ENCODE measurements around the gene TBC1D14.
A peak's percentile ranks its signal among the peaks of the same experiment; 100 is the strongest.

Gene TBC1D14, protein sequence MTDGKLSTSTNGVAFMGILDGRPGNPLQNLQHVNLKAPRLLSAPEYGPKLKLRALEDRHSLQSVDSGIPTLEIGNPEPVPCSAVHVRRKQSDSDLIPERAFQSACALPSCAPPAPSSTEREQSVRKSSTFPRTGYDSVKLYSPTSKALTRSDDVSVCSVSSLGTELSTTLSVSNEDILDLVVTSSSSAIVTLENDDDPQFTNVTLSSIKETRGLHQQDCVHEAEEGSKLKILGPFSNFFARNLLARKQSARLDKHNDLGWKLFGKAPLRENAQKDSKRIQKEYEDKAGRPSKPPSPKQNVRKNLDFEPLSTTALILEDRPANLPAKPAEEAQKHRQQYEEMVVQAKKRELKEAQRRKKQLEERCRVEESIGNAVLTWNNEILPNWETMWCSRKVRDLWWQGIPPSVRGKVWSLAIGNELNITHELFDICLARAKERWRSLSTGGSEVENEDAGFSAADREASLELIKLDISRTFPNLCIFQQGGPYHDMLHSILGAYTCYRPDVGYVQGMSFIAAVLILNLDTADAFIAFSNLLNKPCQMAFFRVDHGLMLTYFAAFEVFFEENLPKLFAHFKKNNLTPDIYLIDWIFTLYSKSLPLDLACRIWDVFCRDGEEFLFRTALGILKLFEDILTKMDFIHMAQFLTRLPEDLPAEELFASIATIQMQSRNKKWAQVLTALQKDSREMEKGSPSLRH

DNA sequence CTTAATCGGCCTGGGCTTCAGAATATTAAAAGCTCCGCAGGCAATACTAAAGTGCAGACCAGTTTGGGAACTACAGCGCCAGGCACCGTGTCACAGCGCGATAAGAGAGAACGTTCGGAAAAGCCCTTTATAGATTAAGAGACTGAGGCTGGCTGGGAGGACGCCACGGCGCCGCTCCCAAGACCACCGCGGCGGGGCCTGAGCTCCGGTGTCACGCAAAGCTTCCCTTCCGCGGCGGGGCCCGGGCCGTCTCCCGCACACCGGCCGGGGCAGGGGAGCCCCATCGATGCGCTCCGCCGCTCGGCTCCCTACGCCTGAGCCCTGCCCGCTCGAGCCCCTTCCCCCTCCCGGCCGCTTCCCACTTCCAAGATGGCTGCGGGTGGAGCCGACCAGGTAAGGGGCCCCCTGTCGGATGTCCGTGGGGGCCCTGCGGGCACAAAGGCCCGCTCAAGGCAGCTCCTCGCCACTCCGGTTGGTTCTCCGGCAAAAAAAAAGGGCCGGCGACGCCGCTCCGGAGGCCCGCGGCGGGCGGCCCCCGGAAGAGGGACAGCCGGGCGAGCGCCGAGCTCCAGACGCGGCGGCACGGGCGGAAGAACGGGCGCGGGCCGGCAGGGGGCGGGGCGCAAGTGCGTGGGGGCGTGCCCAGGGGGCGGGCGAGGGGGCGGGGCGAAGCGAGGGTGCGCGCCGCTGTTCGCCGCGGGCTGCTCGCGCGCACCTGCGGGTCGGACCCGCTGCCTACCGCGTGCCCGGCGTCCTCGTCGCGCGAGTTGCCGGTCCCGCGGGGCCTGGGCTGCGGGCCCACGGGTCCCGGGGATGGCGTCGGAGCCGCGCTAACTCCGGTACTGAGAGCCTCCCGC lies at the start of gene TBC1D14:
TSS of gene TBC1D14 (plus strand) at position 714 of the 857 bp plus-strand sequence. CDS start 13,564 bp downstream, outside the sequence.
- peak in 1 of 2 experiments; percentile 62 for DNase-seq

DNA sequence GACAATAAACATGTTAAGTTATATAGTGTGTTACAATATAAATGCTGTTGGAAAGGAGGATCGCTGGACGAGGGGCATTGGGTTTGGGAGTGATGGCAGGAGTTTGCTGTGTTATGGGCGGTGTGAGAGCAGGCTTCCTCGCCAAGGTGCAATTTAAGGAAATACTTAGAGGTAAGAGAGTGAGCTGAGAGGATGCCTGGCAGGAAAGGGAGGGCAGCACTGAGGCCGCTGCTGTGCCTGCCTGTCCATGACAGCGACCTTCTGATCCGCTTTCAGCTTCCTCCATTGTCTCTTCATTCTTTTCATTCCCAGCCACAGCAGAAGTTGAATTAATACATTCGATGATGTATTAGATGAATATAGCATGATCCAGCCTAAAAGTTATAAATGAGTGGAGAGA lies 41.2 kb upstream of the TBC1D14 start:
- DNase-seq: no peak

DNA sequence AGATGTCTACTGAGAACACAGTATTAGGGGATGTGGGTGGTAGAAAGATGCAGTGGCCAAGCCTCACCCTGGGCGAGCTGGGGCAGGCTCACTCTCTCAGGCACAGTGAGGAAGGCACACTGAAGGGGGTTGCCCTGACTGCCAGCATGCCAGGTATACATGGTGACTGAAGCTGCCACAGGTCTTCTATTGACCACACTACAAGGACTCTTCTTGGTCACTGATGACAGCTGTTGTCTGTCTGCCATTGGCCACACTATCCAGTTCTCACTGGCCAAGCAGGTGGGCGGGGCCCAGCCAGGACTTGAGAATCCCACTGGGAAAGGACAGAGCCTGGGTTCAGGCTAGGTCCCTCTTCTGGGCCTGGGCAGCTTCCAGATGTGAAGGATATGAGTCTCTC lies 39.7 kb upstream of the TBC1D14 start:
- no peak for DNase-seq

DNA sequence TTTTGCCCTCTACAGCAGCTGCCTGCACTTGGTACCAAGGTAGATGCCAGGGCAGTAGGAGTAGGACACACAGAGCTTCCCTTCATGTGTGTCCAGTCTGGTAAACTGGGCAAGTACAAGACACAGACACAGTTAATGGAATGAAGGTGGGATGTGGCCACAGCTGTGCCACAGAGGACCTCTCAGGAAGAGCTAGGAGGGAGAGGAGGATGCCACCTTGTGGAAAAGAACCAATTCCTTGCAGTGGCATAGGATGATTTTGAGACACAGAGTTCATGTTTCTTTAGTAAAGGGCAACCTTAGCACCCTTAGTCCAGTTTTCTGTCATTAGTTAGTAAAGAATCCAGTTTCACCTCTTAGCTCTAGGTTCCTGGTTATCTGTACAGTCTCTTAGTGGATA lies 36.3 kb upstream of the TBC1D14 start:
- DNase-seq: no peak

DNA sequence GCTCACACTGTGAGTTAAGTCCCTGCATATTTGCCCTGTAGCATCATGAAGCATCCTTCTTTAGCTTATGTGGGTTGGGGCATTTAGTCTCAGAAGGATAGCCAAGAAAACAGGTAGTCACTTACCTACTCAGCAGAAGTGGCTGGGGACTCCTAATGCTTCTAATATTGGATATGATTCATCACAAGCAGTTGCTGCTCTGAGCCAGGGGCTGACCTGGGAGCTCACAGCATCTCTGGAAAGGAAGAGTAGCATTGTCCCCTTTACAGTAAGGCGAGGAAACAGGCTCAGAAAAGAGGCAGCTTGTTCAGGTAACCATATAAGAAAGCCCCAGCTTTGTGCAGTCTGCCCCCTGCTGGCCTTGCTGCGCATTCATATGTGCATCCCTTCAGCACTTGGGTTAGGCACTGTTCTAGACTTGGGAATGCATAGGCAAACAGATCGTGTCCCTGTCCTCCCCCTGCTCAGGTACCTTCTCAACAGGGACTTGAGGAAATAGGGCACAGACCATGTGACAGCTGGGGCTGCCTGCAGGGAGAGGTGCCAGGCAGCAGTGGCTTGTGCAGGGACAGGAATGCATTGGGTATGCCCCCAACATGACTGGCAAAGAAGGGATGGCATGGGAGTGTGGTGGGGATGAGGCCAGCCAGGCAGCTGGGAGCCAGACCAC lies 35.7 kb upstream of the TBC1D14 start:
- DNase-seq: no peak

DNA sequence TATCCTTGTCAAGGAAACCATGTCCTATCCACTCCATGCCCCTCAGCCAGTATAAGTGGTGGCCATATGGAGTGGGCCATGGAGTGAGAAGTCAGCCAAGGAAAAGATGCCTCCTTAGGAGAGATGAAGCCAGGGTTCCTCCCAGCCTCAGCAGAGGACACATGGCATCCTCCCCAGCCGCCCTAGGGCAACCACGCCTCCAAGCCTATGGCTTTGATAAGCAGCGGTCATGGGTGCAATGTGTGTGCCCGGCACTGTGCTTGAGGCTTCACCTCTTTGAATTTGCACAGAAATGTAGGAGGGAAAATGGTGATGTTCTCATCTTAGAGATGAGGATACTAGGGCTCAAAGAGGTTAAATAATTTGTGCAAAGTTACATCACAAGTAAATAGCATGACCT lies 34.6 kb upstream of the TBC1D14 start:
- no peak for DNase-seq

DNA sequence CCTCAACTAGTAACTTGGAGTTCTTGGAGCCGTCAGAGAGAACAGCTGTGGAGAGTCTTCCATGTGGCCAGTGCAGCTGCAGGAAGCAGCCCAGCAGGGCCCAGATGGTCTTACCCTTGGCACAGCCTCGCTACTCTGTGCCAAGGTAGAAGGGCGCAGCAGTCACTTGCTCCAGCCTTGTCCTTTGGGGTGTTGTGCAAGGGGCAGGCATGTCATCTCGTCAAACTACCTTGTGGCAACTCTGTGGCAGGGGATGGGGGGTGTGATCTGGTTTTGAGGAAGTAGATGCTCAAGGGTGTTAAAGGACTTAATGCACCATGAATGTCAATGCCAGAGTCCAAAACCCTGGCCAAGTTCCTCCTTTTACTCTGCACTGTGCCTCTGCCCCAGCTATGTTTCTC lies 34.2 kb upstream of the TBC1D14 start:
- no peak for DNase-seq

DNA sequence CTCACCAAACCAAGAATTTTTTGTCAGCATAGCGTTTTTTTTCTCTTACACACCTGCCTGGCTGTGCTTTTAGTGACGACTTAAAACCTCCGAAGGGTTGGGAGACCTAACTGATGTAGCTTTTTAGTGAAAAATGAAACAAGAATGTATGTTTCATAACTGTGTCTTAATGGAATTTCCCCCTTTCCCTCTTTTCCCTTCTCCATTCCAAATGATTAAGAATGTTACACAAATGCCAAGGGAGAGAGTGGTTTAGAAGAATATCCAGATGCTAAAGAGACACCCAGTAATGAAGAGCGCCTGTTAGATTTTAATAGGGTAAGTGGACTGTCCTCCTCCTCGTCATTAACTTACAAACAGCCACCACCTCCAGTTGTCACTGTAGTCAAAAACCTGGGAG lies 33.2 kb upstream of the TBC1D14 start:
- no peak for DNase-seq

DNA sequence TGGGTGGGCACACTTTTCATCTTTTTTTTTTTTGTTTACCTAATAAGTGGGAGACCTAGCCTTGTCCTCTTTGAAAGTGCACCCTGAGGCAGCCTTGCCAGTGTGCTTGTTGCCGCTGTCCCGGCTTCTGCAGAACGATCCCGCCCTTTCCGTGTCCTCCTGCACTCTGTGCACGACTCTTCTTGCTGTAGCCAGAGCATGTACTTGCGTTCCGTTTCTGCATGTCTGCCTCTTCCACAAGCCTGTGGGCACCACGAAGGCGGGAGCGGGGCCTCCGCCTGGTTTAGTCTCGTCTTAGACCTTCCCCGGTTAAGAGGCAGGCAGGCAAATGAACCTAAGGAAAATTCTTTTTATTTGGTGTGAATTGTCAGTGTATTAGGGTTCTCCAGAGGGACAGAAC lies 32.6 kb upstream of the TBC1D14 start:
- DNase-seq: no peak

DNA sequence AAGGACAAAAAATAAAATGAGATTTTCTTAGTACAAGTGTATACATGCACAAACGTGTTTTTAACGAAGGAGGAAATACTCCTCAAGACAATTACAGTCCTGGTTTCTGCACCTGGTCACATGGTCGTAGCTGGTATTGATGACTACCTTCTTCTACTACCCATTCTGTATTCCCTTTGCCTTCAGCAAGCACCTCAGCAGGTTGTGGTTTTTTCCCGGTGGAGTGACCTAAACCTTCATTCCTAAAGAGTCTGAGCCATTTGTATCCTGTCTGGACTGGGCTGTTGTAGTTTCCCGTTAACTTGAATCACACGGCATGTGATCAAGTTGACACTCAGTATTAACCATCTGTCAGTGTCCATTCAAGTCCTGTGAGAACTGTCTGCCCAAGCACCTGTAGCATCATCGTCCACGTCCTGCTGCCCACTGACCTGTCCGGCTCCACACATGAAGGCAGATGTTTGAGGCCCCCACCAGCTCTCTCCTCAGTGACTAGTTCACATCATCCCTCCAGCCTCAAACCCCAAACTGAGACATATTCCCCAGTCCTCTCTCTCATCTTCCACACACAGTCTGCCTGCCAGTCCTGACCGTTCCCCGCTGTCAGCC lies 31.1 kb upstream of the TBC1D14 start:
- DNase-seq: no peak

DNA sequence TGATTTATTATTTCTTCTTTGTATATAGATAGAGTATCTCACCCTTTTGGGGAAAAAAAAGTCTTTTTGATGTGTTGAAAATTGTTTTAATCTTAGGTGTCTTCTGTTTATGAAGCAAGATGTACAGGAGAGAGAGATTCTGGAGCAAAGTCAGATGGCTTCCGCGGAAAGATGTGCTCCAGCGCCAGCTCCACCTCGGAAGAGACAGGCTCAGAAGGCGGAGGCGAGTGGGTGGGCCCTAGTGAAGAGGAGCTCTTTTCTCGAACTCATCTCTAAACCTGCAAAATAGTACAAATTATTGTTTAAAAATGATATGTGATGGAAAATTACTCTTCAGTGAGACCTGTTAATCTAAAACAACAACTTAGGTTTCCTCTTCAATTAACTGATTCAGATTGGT lies 28.9 kb upstream of the TBC1D14 start:
- DNase-seq: no peak

DNA sequence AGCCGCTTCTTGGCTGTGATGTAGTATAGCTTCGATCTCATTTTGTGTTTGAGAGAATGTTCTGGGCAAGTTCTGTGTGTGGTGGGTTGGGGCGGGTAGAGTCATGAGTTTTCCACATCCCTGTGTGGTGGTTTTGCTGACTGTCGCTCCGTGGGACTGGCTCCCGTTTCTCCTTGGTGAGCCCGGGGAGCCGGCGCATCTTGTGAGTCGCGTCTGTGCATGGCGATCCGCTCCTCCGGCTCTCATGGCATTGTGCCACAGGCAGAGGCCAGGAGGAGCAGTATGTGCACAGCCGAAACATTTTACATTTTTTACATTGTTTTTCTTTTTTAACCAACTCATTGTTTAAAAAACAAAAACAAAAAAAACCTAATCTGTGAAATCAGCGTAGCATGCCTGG lies 27.7 kb upstream of the TBC1D14 start:
- DNase-seq: no peak

DNA sequence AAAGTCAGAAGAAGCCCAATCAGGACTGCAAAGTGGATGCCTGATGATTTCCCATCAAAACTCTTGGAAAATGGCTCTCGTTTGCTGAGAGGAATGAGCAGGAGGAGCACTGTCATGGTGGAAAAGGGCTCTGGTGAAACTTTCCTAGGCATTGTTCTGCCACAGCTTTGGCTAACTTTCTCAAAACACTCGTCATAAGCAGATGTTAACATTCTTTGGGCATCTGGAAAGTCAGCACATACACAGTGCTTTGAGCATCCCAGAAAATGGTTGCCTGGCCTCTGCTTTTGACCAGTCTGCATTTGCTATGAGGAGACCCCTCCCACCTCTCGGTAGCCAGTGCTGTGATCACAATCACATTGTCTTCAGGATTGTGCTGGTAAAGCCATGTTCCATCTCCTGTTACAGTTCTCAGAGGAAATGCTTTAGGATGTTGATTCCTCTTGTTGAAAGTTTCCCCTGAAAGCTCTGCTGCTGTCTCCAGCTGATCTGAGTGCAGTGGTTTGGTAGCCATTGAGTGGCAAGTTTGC lies 25.2 kb upstream of the TBC1D14 start:
- no peak for DNase-seq

DNA sequence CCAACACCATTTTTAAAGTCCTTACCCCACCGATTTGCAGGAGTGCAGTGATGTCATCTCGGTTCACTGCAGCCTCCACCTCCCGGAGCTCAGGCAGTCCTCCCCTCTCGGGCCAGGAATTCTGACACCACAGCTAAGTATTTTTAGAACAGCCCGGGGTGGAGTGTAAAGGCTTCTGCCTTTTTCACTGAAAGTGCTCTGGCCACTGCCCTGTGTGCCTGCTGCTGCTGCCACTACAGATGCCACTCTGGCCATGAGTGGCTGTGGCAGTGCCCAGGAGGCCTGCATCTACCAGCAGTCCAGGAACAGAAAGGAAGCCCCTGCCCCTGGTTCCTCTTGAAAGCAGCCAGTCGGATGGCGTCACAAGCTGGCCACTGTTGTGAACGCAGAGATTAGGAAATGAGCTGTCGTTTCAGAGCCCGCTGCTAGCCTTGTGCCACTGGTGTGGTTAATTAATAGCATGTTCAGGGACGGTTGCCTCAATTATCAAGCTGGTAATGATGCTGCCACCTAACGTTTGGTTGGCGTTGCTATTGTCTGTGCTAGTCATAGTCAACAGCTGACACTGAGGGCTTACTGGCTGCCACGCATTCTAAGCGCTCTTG lies 23.6 kb upstream of the TBC1D14 start:
- peak in 1 of 2 experiments; percentile 63 for DNase-seq

DNA sequence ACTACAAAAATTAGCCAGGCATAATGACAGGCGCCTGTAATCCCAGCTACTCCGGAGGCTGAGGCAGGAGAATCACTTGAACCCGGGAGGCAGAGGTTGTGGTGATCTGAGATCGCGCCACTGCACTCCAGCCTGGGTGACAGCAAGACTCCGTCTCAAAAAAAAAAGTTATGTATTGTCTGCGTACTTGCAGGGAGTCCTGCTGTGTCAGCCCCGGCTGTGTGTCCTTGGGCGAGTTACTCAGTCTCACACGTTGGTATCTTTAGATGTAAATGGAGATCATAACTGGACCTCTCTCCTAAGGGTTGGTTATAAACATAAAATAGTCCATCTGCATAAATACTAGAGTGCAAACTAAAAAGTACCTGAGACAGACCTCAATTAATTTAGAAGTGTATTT lies 22.7 kb upstream of the TBC1D14 start:
- no peak for DNase-seq

DNA sequence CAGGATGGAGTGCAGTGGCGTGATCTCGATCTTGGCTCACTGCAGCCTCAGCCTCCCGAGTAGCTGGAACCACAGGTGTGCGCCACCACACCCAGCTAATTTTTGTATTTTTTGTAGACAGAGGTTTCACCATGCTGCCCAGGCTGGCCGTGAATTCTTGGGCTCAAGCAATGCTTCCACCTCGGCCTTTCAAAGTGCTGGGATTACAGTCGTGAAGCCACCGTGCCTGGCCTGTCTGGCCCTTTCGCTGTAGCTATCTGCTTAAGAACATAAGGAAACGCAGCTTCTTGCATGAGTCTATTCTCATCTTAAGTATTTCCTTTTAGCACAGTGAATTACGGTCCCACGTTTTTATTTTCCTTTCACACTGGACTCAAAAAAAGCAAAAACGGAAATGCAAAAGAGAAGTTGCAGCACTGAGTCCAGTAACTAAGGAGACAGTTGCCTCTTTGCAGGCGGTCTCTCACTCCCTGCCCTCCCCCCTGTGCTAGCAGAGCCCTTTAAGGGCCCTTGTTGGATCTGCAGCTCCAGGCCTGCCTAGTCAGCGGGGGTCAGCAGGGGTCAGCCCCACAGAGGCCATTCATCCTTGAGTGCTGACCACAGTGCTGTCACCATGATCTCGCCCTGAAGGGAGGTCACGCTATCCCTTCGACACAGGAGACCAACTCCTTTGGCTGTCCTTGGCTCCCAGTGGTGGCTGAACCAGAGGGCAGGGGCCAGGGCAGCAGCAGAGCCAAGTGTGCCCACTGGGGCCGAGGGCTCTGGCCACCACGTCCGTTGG lies 21.8 kb upstream of the TBC1D14 start:
- DNase-seq: no peak

DNA sequence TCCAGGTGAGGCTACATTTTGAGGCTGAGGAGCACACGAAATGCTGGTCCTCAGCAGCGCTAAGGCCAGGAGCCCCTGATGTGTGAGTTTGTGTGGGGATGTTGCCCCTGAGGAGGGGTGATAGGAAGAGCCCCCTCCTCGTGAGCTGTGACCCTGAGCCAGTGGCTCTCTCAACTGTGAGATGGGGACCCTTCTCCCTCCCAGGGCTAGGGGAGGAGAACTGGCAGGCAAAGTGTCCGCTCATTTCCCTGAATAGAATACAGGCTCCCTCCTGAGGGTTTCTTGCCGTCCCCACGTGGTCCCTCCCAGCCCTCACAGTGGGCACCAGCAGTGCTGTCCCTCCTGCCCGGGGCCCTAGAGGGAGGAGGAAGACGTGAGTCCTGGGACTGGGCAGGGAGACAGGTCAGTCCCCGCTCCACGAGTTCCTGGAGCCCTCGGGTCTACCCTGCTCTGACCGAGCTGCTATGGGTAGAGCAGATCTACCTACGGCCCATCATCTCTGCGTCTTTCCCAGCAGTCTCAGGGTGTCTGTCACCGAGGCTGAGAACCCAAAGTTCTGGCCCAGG lies 21.0 kb upstream of the TBC1D14 start:
- DNase-seq: no peak

DNA sequence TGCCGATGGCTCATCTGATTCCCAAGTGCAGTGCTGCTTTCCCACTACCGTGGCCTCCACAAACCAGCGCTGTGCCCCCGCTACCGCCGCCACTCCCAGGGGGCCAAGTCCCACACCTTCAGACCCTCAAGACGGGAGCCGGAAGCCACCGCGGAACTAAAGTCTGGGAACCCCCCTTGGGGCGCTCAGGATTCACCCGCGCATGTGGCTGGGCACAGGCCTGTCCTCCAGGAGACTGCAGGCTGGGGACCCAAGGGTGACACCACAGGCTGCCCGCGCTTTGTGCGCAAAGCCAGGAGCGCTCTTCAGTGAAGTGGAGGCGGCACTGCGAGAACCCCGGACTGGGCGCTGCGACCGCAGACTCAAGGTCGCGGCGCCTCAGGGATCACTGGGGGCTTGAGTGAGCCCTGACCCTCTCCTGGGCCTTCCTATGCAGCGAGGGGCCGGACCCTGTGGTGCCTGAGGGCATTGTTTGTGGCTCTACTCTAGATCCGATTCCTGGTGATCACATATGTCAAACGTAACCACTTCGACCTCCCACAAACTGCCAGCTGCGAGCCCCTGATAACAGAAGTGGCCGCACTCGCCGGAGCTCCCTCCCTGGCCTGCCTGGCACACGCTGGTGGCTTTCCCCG lies 20.4 kb upstream of the TBC1D14 start:
- DNase-seq: no peak

DNA sequence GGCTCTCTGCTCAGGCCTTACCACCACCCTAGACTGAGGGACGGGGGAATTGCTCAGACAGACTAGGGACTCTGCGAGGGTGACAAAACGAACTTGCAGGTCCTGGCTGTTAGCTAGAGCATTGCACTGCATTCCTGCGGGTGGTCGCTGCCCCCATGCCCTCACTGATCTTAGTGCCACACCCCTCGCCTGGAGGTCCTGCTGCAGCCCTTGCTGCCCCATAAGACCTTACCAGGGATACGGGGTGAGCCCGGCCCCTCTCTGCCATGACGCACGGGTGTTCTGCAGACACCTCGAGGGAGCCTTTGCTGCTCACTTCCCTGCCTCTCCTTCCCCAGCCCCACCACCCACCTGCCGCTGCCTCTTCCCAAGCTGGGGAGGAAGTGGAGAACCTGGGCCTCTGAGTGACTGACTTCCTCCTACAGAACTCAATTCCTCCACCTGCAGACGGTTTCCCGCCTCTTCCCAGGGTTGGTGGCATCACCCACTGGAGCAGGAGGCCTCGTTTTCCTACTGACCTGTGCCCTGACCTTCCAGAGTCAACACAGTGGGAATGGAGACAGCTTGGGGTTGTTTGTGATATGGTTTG lies 19.8 kb upstream of the TBC1D14 start:
- no peak for DNase-seq

DNA sequence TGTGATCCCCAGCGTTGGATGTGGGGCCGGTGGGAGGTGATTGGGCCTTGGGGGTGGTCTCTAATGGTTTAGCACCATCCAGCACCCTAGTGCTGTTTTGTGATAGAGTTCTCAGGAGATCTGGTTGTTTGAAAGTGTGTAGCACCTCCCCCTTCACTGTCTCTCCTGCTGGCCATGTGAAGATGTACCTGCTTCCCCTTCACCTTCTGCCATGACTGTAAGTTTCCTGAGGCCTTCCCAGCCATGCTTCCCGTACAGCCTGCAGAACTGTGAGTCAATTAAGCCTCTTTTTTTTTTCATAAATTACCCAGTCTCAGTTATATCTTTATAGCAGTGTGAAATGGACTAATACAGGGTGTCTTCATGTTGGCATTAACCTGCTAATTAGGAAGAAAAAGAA lies 19.3 kb upstream of the TBC1D14 start:
- no peak for DNase-seq

All from cerebellar nuclear complex (tissue), 1 donor.